Skeletal muscle cell (primary cell): ENCODE measurements around the gene SPRTN.
A peak's percentile ranks its signal among the peaks of the same experiment; 100 is the strongest.
"Not testable (repeated sequence)": the region's sequence is repeated elsewhere in the genome, so short reads cannot be mapped to it uniquely, and the experiment has no call there.

Experiments
- DNase-seq: peaks from one replicate; pipeline ENCODE4 v3.0.0-alpha.2; 2010; ENCODE audit warnings: low read depth
- H3K4me3 ChIP-seq: 2 replicates; pipeline ENCODE4 v1.5.1; 2011; ENCODE audit warnings: low read depth, mild to moderate bottlenecking, control low read depth, low read length, moderate library complexity

Gene SPRTN

GRCh38 chr1:231334079-231334666 lies 3.9 kb upstream of the SPRTN start:
- peak overlapping the region; percentile 98 for H3K4me3 ChIP-seq
- no peak for DNase-seq

GRCh38 chr1:231334952-231335351 lies 3.1 kb upstream of the SPRTN start:
- peak overlapping the region; percentile 98 for H3K4me3 ChIP-seq
- no peak for DNase-seq

- DNase-seq, result no peak
Measured at GRCh38 chr1:231335663-231336602, 2.2 kb upstream of the SPRTN start.

GRCh38 chr1:231337043-231337471 lies 1.0 kb upstream of the SPRTN start:
- no peak for DNase-seq
- H3K4me3 ChIP-seq, result peak overlapping the region; percentile 98

More at GRCh38 chr1:231335663-231336602, 2.2 kb upstream of the SPRTN start:
- H3K4me3 ChIP-seq, result peak overlapping the region; percentile 98

GRCh38 chr1:231337472-231338269 lies 422 bp upstream of the SPRTN start, which contains the start of gene EXOC8:
Gene EXOC8 (minus strand): TSS chr1:231337852. CDS start chr1:231337745, 107 bp downstream.
- H3K4me3 ChIP-seq, result peak within 1 kb of the TSS; percentile 98
- DNase-seq, result peak; percentile 84

GRCh38 chr1:231340328-231341013 lies 2.4 kb downstream of the SPRTN start:
- DNase-seq, result no peak
- H3K4me3 ChIP-seq, result no peak overlapping the region

GRCh38 chr1:231347961-231348360 lies 9.9 kb downstream of the SPRTN start:
- H3K4me3 ChIP-seq, result no peak overlapping the region
- DNase-seq, result no peak

GRCh38 chr1:231348442-231348841 lies 10.3 kb downstream of the SPRTN start:
- H3K4me3 ChIP-seq, result no peak overlapping the region
- DNase-seq, result no peak

- DNase-seq, H3K4me3 ChIP-seq: not testable (repeated sequence)
Measured at GRCh38 chr1:231348856-231349255, 10.8 kb downstream of the SPRTN start.

- no peak overlapping the region for H3K4me3 ChIP-seq
- DNase-seq, result no peak
Measured at GRCh38 chr1:231351816-231352215, 13.7 kb downstream of the SPRTN start.

- no peak overlapping the region for H3K4me3 ChIP-seq
- DNase-seq, result no peak
Measured at GRCh38 chr1:231353086-231353485, 15.0 kb downstream of the SPRTN start.

- no peak overlapping the region for H3K4me3 ChIP-seq
- DNase-seq, result no peak
Measured at GRCh38 chr1:231354330-231355020, 16.4 kb downstream of the SPRTN start.

- no peak overlapping the region for H3K4me3 ChIP-seq
- no peak for DNase-seq
Measured at GRCh38 chr1:231355171-231355570, 17.1 kb downstream of the SPRTN start.

GRCh38 chr1:231357187-231357772 lies 19.2 kb downstream of the SPRTN start:
- no peak overlapping the region for H3K4me3 ChIP-seq
- no peak for DNase-seq

GRCh38 chr1:231357831-231358354 lies 19.8 kb downstream of the SPRTN start:
- H3K4me3 ChIP-seq, result no peak overlapping the region
- peak; percentile 54 for DNase-seq

- DNase-seq, result peak; percentile 89
- H3K4me3 ChIP-seq, result no peak overlapping the region
Measured at GRCh38 chr1:231359113-231359512, 21.0 kb downstream of the SPRTN start.

GRCh38 chr1:231362325-231362724 lies 24.2 kb downstream of the SPRTN start:
- DNase-seq, result no peak
- no peak overlapping the region for H3K4me3 ChIP-seq

- no peak for DNase-seq
- H3K4me3 ChIP-seq, result no peak overlapping the region
Measured at GRCh38 chr1:231363624-231364023, 25.5 kb downstream of the SPRTN start.
